Motor neuron (in vitro differentiated cells): Measurements from ENCODE around the gene MYCN. TPM values are rescaled to one million over a fixed set of nuclear protein-coding genes. Genes with fewer than 3 reads are reported as not detected.
"Not testable (repeated sequence)": the region's sequence is repeated elsewhere in the genome, so short reads cannot be mapped to it uniquely, and the experiment has no call there.

Source experiments
- ATAC-seq, 8 experiments: fragments of 200-7000 bp; cut with Tn5 transposase; replicated peaks in 6 of 8; 2 replicates each; pipeline ENCODE4 v1.8.0; 2021; ENCODE audit warnings: mild to moderate bottlenecking in 8 of 8, moderate library complexity in 8 of 8
- H3K27ac ChIP-seq, 2 donors: fragments of 250-450 bp; sonication (Bioruptor Pico); 2 replicates each; pipeline ENCODE4 v1.9.0; 2021; ENCODE audit warnings: antibody characterized with exemption in 2 of 2, mild to moderate bottlenecking in 2 of 2, moderate library complexity in 1 of 2
- H3K4me1 ChIP-seq, 2 donors: fragments of 250-450 bp; sonication (Bioruptor Pico); replicated peaks in 1 of 2; 2 replicates each; pipeline ENCODE4 v1.6.1; 2021; ENCODE audit warnings: antibody characterized with exemption in 2 of 2, mild to moderate bottlenecking in 2 of 2, moderate library complexity in 1 of 2
- H3K4me3 ChIP-seq, 5 donors: fragments of 250-450 bp; sonication (Bioruptor Pico); 2 replicates each; pipeline ENCODE4 v1.9.0; 2021; ENCODE audit warnings: antibody characterized with exemption in 5 of 5, mild to moderate bottlenecking in 5 of 5, moderate library complexity in 4 of 5
- WGBS, 10 experiments: fragments of 450-650 bp; shearing (Covaris generic); methylation state at CpG; one replicate each; pipeline ENCODE4 v1.0.0; 2022; 5-methylcytosine and 5-hydroxymethylcytosine counted together
- in situ Hi-C, 9 experiments: fragments of 400-800 bp; cut with MboI; loops; one replicate each; pipeline ENCODE4 v1.15.0; 2021; ENCODE audit warnings: low sequenced_read_pairs in 9 of 9, low pct_unique_long_range_greater_than_20kb in 2 of 9; ENCODE audit not compliant: unreplicated experiment in 9 of 9
- total RNA-seq, 8 experiments: library from RNA; unstranded; fragments of 300-600 nt; gene quantifications; 2 replicates each; pipeline versions ENCODE4 v1.2.3 to v1.2.4, GENCODE V29; 2022

The MYCN gene
- total RNA-seq, 8 experiments from 2014 or later = 0.31 to 55.9 (median 17.9) TPM; not detected in 2

DNA sequence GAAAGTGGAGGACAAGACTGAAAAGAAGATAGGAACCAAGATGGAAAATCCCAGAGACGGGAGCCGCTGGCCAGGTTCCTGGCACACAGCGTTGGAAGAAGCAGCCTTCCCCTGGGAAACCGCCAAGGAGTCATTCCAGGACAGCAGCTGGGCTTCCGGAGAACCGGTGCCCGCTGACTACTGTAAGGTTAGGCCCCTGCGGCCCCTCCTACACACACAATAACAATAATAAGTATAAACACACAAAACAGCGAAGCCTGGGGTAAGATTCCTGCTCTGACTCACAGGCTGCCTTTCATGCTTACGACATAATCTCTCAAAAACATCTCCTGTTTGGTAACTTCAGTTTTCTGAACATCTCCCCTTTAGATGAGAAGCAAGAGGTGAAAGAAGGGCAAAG, 28.1 kb upstream of the MYCN start:
- Histone ChIP-seq H3K4me3 (no peak overlapping the region), H3K4me1 (no peaks in the 10 kb centered on the region), H3K27ac (no peak overlapping the region)
- WGBS, 10 experiments = 0 to 100% (median 85%) methylated on average over 1 to 9 of the region's 10 CpGs; no CpG with 5 or more reads in 3 of the 10 experiments
- ATAC-seq = no peak
- in situ Hi-C loops = no loop called here

GRCh38 chr2:15913146-15913545, 27.2 kb upstream of the MYCN start:
- ATAC-seq = no peak
- WGBS, 10 experiments = 6 to 100% (median 91%) methylated on average over 1 to 8 of the region's 9 CpGs
- Histone ChIP-seq H3K4me3 (no peak overlapping the region), H3K27ac (no peak overlapping the region), H3K4me1 (no peaks in the 10 kb centered on the region)
- in situ Hi-C loops = no loop called here

DNA sequence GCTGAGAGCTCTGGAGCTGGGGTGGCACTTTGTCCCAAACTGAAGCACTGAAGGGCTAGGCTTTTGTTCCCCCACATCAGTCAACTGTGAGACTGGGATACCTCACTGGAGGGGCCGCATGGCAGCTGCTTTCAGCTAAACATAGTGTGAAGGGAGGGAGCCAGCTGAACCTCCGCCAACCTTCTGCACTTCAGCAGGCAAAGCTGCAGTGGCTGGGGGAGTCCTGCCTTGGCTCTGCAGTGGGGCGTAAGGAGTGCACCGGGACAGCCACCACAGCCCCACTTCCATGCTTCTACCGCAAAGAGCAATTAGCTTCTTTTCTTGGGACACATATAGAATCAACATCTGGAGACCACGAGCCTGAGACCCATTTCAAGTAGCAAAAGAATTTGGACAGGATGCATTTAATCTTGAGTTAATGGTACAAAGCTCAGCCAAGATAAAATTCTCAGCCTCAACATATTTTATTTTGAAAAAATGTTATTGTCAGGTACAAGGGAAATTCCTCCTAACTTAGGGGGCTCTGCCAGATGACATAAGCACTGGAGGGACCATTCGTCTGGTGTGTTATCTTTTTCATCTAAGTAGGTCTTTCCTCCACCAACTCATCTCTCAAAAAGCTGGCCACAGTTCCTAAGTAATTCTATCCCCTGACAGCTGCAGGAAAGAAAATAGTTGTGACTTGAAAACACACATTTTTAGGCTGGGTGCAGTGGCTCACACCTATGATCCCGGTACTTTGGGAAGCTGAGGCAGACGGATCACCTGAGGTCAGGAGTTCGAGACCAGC, 25.6 kb upstream of the MYCN start:
- no peak for ATAC-seq
- 4 to 100% (median 92%) methylated on average over 2 to 6 of the region's 10 CpGs; no CpG with 5 or more reads in 4 of the 10 experiments for WGBS, 10 experiments

DNA sequence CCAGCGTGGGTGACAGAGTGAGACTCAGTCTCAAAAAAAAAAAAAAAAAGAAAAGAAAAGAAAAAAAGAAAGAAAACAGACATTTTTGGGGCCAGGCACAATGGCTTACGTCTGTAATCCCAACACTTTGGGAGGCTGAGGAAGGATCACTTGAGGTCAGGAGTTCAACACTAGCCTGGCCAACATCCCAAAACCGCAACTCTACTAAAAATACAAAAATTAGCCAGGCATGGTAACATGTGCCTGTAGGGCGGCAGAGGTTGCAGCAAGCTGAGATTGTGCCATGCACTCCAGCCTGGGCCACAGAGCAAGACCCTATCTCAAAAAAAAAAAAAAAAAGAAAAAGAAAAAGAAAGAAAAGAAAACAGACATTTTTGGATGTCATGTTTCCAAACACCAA, 24.8 kb upstream of the MYCN start:
- in situ Hi-C loops, H3K4me1 ChIP-seq, H3K4me3 ChIP-seq, ATAC-seq, H3K27ac ChIP-seq: not testable (repeated sequence)
- 17 to 90% (median 46%) methylated on average over 1 to 4 of the region's 4 CpGs; no CpG with 5 or more reads in 2 of the 10 experiments for WGBS, 10 experiments

More for the DNA sequence above, 25.6 kb upstream of the MYCN start:
- Histone ChIP-seq H3K27ac (no peak overlapping the region), H3K4me1 (no peaks in the 10 kb centered on the region), H3K4me3 (no peak overlapping the region)
- in situ Hi-C loops = no loop called here

DNA sequence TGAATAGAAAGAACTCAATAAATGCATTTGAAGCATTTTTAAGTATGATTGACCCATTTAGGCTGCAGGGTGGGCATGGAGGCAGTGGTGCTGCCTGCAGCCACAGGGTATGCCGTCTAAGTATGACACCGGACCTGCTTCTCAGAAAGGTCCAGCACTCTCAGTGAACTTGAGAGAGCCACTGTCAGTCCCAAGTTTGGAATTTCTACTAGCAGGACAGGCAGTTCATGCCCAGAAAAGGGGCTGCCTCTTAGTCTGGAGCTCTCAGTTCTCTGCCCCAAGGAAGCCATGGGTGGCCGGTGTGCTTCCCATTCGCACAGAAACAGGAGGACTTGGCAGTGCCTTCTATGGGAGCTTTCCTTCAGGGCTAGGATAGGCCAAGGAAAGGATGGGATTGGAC, 24.0 kb upstream of the MYCN start:
- WGBS, 10 experiments = 20 to 100% (median 90%) methylated on average over 1 to 4 of the region's 4 CpGs; no CpG with 5 or more reads in 3 of the 10 experiments

DNA sequence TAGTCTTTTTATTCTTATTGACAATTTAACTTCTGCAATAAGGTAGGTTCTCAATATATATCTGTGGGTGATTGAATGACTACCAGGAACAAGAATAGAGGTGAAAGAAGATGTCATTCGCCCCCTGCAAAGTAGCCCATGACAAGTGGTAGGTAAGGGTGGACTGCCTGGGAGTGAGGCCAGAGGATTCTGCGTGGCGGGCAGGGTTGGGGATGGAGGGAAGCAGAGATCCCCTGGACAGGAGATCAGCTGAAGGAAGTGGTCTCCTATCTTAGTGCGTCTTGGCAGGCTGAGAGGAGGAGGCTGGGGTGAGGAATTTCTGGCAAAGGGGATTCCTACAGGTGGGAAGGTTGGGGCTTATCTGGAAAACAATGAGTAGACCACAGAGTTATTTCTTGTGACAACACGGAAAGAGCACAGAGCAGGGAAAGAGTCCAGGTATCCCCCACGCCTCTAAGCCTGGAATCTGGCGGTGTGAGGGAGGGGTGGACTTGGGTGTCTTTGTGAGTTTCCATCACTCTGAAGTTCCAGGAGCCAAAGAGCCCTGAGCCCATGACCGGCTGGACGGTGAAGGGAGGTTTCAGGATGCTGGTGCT, 21.5 kb upstream of the MYCN start:
- no peak for ATAC-seq
- in situ Hi-C loops = no loop called here

More for the DNA sequence above, 24.0 kb upstream of the MYCN start:
- in situ Hi-C loops = no loop called here
- Histone ChIP-seq H3K4me3 (no peak overlapping the region), H3K27ac (no peak overlapping the region), H3K4me1 (no peaks in the 10 kb centered on the region)
- ATAC-seq = no peak

GRCh38 chr2:15919716-15920434, 20.5 kb upstream of the MYCN start:
- no peak for ATAC-seq
- 0 to 100% (median 52%) methylated on average over 1 to 6 of the region's 7 CpGs; no CpG with 5 or more reads in 2 of the 10 experiments for WGBS, 10 experiments
- H3K4me3 ChIP-seq = no peak overlapping the region
- in situ Hi-C loops = no loop called here
- no peak overlapping the region for H3K27ac ChIP-seq
- H3K4me1 ChIP-seq = no peaks in the 10 kb centered on the region

More for the DNA sequence above, 21.5 kb upstream of the MYCN start:
- Histone ChIP-seq H3K4me1 (no peaks in the 10 kb centered on the region), H3K4me3 (no peak overlapping the region), H3K27ac (no peak overlapping the region)
- 11 to 100% (median 45%) methylated on average over 1 to 5 of the region's 9 CpGs; no CpG with 5 or more reads in 3 of the 10 experiments for WGBS, 10 experiments

DNA sequence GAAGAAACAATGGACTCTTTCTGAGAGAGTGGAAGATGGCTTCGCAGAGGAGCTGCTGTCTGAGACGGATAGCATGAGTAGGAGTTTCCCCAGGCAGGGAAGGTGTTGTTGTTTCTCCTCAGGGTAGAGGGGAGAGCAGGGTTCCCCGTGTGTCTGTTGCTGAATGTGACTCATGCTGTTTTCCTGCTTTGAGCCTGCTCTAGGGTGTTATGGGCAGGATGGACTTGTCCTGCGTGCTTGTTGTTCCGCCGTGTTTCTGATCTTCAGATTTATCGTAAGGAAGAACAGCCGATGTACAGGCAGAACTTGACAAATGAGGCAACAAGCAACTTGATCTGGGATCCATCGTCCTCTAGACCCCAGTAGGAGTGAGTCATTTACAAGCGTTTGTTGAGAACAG, 19.7 kb upstream of the MYCN start:
- no peak overlapping the region for H3K4me3 ChIP-seq
- 0 to 90% (median 65%) methylated on average over 1 to 7 of the region's 10 CpGs; no CpG with 5 or more reads in 2 of the 10 experiments for WGBS, 10 experiments
- no peak overlapping the region for H3K27ac ChIP-seq
- ATAC-seq = no peak
- H3K4me1 ChIP-seq = no peaks in the 10 kb centered on the region
- in situ Hi-C loops = no loop called here

- no peak for ATAC-seq
- Histone ChIP-seq H3K27ac (no peak overlapping the region), H3K4me1 (no peaks in the 10 kb centered on the region), H3K4me3 (no peak overlapping the region)
- in situ Hi-C loops = no loop called here
- WGBS, 10 experiments = 25 to 100% (median 60%) methylated on average over 1 to 3 of the region's 4 CpGs; no CpG with 5 or more reads in 3 of the 10 experiments
Measured at GRCh38 chr2:15923597-15923996, 16.8 kb upstream of the MYCN start.

GRCh38 chr2:15925819-15926218, 14.5 kb upstream of the MYCN start:
- H3K27ac ChIP-seq = no peak overlapping the region
- H3K4me1 ChIP-seq = no peaks in the 10 kb centered on the region
- in situ Hi-C loops = loop anchor here (25.0 kb wide), 5 partner anchors 289 to 836 kb away; no protein-coding TSS in a partner anchor
- no peak for ATAC-seq
- WGBS, 10 experiments = 0 to 76% (median 42%) methylated on average over 2 to 3 of the region's 3 CpGs; no CpG with 5 or more reads in 1 of the 10 experiments
- H3K4me3 ChIP-seq = no peak overlapping the region

- 6 to 100% (median 90%) methylated on average over 2 to 7 of the region's 7 CpGs for WGBS, 10 experiments
- no peak for ATAC-seq
Measured at GRCh38 chr2:15926252-15926651, 14.1 kb upstream of the MYCN start.

GRCh38 chr2:15927551-15928218, 12.7 kb upstream of the MYCN start:
- WGBS, 10 experiments = 22 to 100% (median 89%) methylated on average over 2 to 9 of the region's 11 CpGs; no CpG with 5 or more reads in 1 of the 10 experiments
- no peak overlapping the region for H3K27ac ChIP-seq
- H3K4me1 ChIP-seq = no peaks in the 10 kb centered on the region
- in situ Hi-C loops = loop anchor here (25.0 kb wide), 5 partner anchors 290 to 835 kb away; no protein-coding TSS in a partner anchor
- ATAC-seq = no peak
- no peak overlapping the region for H3K4me3 ChIP-seq

More at GRCh38 chr2:15926252-15926651, 14.1 kb upstream of the MYCN start:
- in situ Hi-C loops = loop anchor here (25.0 kb wide), 5 partner anchors 289 to 836 kb away; no protein-coding TSS in a partner anchor
- H3K27ac ChIP-seq = no peak overlapping the region
- H3K4me3 ChIP-seq = no peak overlapping the region
- H3K4me1 ChIP-seq = no peaks in the 10 kb centered on the region
